GM19468 (cell line): ENCODE measurements around the gene MINDY1.

ENCODE experiments used
- ATAC-seq: cut with Tn5 transposase; IDR thresholded peaks from one replicate; pipeline ENCODE4 v1.9.1; 2021; ENCODE audit warnings: mild to moderate bottlenecking, moderate library complexity, moderate number of reproducible peaks; ENCODE audit not compliant: unreplicated experiment; ENCODE audit errors: extremely low read depth

The MINDY1 gene

GRCh38 chr1:151006327-151007052 is at the start of gene MINDY1:
Gene MINDY1 (minus strand): TSS chr1:151006902. CDS start chr1:151002617, 4,285 bp downstream.
- ATAC-seq, result no peak

- ATAC-seq, result no peak
These were observed 49.4 kb upstream of the MINDY1 start for GRCh38 chr1:151056149-151056548.

GRCh38 chr1:151055581-151055980 is 48.9 kb upstream of the MINDY1 start:
- no peak for ATAC-seq

- ATAC-seq, result no peak
These were observed 48.4 kb upstream of the MINDY1 start for GRCh38 chr1:151054971-151055547.

- ATAC-seq, result no peak
These were observed 44.8 kb upstream of the MINDY1 start for GRCh38 chr1:151051356-151052009.

GRCh38 chr1:151050051-151050688 is 43.5 kb upstream of the MINDY1 start:
- no peak for ATAC-seq

- ATAC-seq, result no peak
These were observed 42.8 kb upstream of the MINDY1 start for GRCh38 chr1:151049458-151049857.

GRCh38 chr1:151048645-151049032 is 41.9 kb upstream of the MINDY1 start:
- ATAC-seq, result no peak

GRCh38 chr1:151047925-151048644 is 41.4 kb upstream of the MINDY1 start:
- no peak for ATAC-seq

GRCh38 chr1:151047591-151047924 is 40.9 kb upstream of the MINDY1 start, which contains the start of gene C1orf56:
Gene C1orf56 (plus strand): TSS chr1:151047751. CDS start chr1:151047848, 97 bp downstream.
- no peak for ATAC-seq

GRCh38 chr1:151043163-151043562 is 36.5 kb upstream of the MINDY1 start:
- no peak for ATAC-seq

- no peak for ATAC-seq
These were observed 32.8 kb upstream of the MINDY1 start for GRCh38 chr1:151039521-151039920.

- ATAC-seq, result no peak
These were observed 30.3 kb upstream of the MINDY1 start for GRCh38 chr1:151037032-151037431.

- no peak for ATAC-seq
These were observed 29.7 kb upstream of the MINDY1 start, which contains the start of gene BNIPL for GRCh38 chr1:151036356-151036755. Gene BNIPL (plus strand): TSS chr1:151036586. CDS start chr1:151036726, 140 bp downstream.

GRCh38 chr1:151035167-151035566 is 28.5 kb upstream of the MINDY1 start:
- ATAC-seq, result no peak

- no peak for ATAC-seq
These were observed 25.5 kb upstream of the MINDY1 start for GRCh38 chr1:151032164-151032563.

- no peak for ATAC-seq
These were observed 19.8 kb upstream of the MINDY1 start for GRCh38 chr1:151026460-151026859.

- ATAC-seq, result no peak
These were observed 17.9 kb upstream of the MINDY1 start for GRCh38 chr1:151024540-151025146.

- no peak for ATAC-seq
These were observed 6.8 kb upstream of the MINDY1 start for GRCh38 chr1:151013518-151013917.
